Measurements from ENCODE around the gene CNIH2. TPM values are rescaled to one million over a fixed set of nuclear protein-coding genes. Genes with fewer than 3 reads are reported as not detected.

Gene CNIH2
- polyA plus RNA-seq, 1 donor: 8.0 TPM

DNA sequence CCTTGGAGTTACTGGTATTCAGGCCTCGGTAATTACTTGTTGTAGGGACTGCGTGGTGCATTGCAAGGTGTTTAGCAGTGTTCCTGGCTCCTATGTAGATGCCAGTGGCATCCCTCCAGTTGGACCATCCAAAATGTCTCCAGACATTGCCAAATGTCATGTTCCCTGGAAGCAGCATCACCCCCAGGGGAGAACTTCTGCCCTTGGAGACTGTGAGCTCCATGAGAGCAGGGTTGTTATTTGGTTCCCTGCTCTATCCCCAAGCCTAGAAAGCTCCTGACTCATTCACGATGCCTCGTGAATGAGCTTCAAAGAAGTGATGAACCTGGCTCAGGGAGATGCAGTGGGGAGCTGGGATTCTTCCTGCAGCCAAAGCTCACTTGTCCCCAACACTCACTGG lies 43.6 kb downstream of the CNIH2 start:
- Histone ChIP-seq H3K9me3 (ENCODE audit: control insufficient read depth, low read depth, low read length) (peaks cover 5% of the 10 kb centered on the region), H3K27me3 (ENCODE audit: control insufficient read depth, insufficient read depth, low read length) (no peaks in the 10 kb centered on the region), H3K27ac (ENCODE audit: low read length) (no peak overlapping the region), H3K4me3 (ENCODE audit: low read length) (no peak overlapping the region), H3K4me1 (ENCODE audit: control insufficient read depth, insufficient read depth, low read length) (peaks cover 26% of the 10 kb centered on the region), H3K36me3 (ENCODE audit: control insufficient read depth, insufficient read depth, low read length) (no peaks in the 10 kb centered on the region)
- no peak for DNase-seq
- WGBS (ENCODE audit: insufficient coverage, low lambda C conversion rate): no CpG with 5 or more reads among the region's 4 CpGs

DNA sequence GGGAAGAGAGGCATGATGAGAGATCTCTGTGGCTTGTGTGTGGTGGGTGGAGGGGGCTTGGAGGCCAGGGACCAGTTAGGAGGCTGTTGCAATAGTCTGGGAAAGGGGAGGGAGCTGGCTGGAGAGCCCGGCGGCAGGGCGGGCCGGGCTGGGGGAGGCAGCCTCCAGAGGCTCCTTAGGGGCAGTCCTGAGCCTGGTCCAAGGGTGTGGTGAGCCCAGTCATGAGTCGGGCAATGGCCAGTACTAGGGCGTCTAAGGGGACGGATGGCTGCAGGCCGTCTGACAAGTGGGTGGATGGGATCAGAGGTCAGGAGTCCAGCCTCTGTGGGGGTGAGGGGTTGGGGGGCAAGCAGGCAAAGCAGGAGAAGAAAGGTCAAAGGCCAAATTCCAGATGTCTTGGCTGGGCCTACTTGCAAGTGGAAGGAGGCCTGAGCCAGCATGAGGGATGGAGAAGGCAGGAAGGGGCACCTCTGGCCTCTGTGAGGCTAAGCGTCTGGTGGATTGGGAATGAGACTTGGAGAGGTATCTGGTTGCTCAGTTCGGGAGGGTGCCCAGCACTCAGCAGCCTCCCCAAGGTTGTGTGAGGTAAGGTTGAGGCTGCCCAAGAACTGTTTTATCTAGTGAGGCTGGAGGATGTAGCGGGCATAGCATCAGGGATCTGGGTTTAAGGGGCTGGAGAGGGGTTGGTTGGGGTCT lies 44.9 kb downstream of the CNIH2 start:
- no peak overlapping the region for H3K4me3 ChIP-seq (ENCODE audit: low read length)
- peaks cover 26% of the 10 kb centered on the region for H3K4me1 ChIP-seq (ENCODE audit: control insufficient read depth, insufficient read depth, low read length)
- no peaks in the 10 kb centered on the region for H3K27me3 ChIP-seq (ENCODE audit: control insufficient read depth, insufficient read depth, low read length)
- no peak for DNase-seq
- H3K27ac ChIP-seq (ENCODE audit: low read length): no peak overlapping the region
- H3K36me3 ChIP-seq (ENCODE audit: control insufficient read depth, insufficient read depth, low read length): no peaks in the 10 kb centered on the region
- peaks cover 5% of the 10 kb centered on the region for H3K9me3 ChIP-seq (ENCODE audit: control insufficient read depth, low read depth, low read length)
- no CpG with 5 or more reads among the region's 11 CpGs for WGBS (ENCODE audit: insufficient coverage, low lambda C conversion rate)

DNA sequence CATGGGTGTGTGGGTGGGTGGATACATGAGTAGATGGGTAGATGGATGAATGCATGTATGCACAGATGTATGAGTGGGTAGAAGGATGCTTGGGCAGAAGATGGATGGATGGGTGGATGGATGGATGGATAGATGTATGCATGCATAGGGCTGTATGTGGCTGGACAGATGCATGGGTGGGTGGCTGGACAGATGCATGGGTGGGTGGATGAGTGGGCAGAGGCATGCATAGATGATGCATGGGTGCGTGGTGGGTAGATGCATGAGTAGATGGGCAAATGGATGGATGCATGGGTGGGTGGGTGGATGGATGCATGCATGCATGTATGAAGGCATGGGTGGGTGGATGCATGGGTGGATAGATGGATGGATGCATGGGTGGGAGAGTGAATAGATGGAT lies 45.7 kb downstream of the CNIH2 start:
- Histone ChIP-seq H3K9me3 (ENCODE audit: control insufficient read depth, low read depth, low read length) (peaks cover 5% of the 10 kb centered on the region), H3K27me3 (ENCODE audit: control insufficient read depth, insufficient read depth, low read length) (no peaks in the 10 kb centered on the region), H3K36me3 (ENCODE audit: control insufficient read depth, insufficient read depth, low read length) (no peaks in the 10 kb centered on the region), H3K4me3 (ENCODE audit: low read length) (no peak overlapping the region), H3K4me1 (ENCODE audit: control insufficient read depth, insufficient read depth, low read length) (peaks cover 26% of the 10 kb centered on the region), H3K27ac (ENCODE audit: low read length) (no peak overlapping the region)
- WGBS (ENCODE audit: insufficient coverage, low lambda C conversion rate): 100% methylated on average over 1 of the region's 1 CpG
- DNase-seq: no peak

DNA sequence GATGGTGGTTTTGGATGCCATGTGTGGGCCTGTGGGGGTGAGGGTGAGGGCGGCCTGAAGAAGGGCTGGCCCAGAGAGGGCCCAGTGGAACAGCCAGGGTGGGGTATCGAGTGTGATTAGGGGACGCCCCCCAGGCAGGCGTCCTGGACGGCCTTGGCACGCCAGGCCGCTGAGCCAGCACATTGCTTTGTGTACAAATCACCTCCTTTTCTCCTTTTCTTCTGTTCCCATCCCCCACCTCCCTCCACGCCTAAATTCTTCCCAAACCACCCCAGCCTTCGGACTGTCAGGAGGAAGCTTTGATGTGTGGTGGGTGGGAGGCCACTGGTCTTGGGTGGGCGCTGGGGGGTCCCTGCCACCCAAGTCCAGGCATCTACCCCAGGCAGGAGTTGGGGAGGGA lies 46.7 kb downstream of the CNIH2 start:
- no peaks in the 10 kb centered on the region for H3K36me3 ChIP-seq (ENCODE audit: control insufficient read depth, insufficient read depth, low read length)
- no peak overlapping the region for H3K4me3 ChIP-seq (ENCODE audit: low read length)
- H3K27ac ChIP-seq (ENCODE audit: low read length): no peak overlapping the region
- H3K27me3 ChIP-seq (ENCODE audit: control insufficient read depth, insufficient read depth, low read length): no peaks in the 10 kb centered on the region
- DNase-seq: no peak
- no CpG with 5 or more reads among the region's 10 CpGs for WGBS (ENCODE audit: insufficient coverage, low lambda C conversion rate)
- peaks cover under 1% of the 10 kb centered on the region for H3K9me3 ChIP-seq (ENCODE audit: control insufficient read depth, low read depth, low read length)
- H3K4me1 ChIP-seq (ENCODE audit: control insufficient read depth, insufficient read depth, low read length): peaks cover 21% of the 10 kb centered on the region

DNA sequence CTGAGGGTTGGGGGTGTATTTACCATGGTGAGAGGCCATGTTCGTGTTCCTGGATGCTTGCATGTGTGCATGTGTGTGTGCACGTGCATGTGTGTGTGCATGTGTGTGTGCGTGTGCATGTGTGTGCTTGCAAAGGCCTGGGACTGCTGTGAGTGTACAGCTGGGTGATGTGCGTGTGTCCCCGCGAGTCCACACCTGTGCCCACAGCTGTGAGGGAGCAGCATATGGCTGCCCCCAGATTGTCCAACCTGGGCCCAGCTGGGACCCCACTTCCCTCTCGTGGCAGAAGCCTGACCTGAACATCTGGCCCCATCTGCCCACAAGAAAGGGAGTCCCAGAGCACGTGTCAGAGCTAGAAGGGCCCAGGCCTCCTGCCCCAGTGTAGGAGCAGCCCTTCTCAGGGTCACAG lies 47.3 kb downstream of the CNIH2 start:
- H3K4me3 ChIP-seq (ENCODE audit: low read length): no peak overlapping the region
- WGBS (ENCODE audit: insufficient coverage, low lambda C conversion rate): no CpG with 5 or more reads among the region's 8 CpGs
- DNase-seq: no peak
- no peak overlapping the region for H3K27ac ChIP-seq (ENCODE audit: low read length)
- no peaks in the 10 kb centered on the region for H3K27me3 ChIP-seq (ENCODE audit: control insufficient read depth, insufficient read depth, low read length)
- no peaks in the 10 kb centered on the region for H3K36me3 ChIP-seq (ENCODE audit: control insufficient read depth, insufficient read depth, low read length)
- H3K4me1 ChIP-seq (ENCODE audit: control insufficient read depth, insufficient read depth, low read length): peaks cover 21% of the 10 kb centered on the region
- no peaks in the 10 kb centered on the region for H3K9me3 ChIP-seq (ENCODE audit: control insufficient read depth, low read depth, low read length)

DNA sequence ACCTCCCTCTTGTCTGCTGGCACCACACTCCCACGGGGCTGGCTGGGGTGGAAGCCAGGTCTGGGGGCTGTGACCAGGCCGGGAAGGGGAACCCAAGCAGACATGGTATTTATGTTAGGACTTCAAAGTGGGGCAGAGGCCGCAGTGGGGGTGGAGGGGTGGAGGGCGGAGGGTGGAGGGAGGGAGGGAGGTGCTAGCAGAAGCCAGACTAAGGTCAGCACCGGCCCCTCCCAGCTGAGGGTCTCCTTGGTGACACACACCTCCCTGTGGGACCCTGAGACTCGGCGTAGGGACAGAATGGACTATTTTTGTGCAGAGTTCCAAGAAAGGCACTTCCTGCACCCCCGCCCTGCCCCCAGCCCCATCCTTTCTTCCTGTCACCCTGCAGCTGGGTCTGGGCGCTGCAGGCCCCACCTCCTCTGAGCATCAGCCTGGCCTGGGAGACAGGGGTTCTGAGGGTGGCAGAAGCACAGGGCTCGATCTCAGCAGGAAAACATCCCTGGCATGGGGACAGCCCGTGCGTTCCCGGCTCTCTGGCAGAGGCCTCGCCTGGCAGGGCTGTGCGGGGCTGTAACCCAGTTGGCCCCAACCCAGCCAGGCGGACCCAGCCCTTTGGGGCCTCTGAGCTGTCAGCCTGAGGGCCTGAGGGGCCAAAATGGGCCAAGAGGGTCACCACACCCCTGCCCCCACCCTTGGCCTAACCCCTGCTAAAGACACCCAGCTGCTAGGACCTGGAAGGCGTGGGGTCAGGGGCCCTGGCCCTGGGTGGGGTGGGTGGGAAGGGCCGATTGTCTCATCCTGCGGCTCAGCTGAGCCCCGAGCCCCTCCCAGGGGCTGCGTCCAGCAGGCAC lies 48.5 kb downstream of the CNIH2 start:
- peak in 1 of 2 donors; percentile 28 for DNase-seq
- no peaks in the 10 kb centered on the region for H3K9me3 ChIP-seq (ENCODE audit: control insufficient read depth, low read depth, low read length)
- no peak overlapping the region for H3K4me3 ChIP-seq (ENCODE audit: low read length)
- H3K4me1 ChIP-seq (ENCODE audit: control insufficient read depth, insufficient read depth, low read length): peaks cover 21% of the 10 kb centered on the region
- H3K27me3 ChIP-seq (ENCODE audit: control insufficient read depth, insufficient read depth, low read length): no peaks in the 10 kb centered on the region
- peak overlapping the region; percentile 18 for H3K27ac ChIP-seq (ENCODE audit: low read length)
- no CpG with 5 or more reads among the region's 21 CpGs for WGBS (ENCODE audit: insufficient coverage, low lambda C conversion rate)
- peaks cover under 1% of the 10 kb centered on the region for H3K36me3 ChIP-seq (ENCODE audit: control insufficient read depth, insufficient read depth, low read length)

DNA sequence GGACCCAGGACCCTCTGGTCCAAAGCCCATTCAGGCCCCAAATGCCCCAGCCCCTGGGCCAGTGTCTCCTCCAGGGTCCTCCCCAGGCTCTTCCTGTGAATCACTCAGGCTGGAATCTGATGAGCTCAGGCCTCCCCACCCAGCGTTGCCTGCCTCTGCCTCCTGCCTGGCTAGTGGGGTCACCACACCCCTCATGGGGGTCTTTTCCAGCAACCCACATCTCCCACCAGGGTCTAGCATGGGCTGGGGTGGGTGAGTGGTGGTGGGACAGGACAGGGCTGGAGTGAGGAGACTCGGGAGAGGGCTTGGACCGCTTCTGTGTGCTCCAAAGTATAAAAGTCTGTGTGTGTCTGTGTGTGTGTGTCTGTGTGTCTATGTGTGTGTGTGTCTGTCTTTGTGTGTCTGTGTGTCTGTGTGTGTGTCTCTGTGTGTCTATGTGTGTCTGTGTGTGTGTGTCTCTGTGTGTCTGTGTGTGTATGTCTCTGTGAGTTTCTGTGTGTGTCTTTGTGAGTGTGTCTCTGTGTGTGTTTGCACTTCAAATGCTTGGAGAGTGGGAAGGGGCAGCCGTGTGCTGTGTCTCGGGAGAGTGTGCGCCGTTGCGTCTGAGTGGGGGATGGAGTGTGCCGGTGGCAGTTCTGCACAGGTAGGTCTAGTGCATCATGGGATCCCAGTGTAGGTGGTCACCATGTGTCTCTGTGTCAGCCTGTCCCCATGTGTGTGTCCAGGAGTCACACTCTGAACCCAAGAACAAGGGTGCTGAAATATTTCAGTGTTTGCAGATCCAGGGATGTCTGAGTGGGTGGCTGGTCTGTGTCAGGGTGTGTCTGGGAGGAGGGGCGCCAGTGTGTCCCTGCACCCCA lies 49.4 kb downstream of the CNIH2 start:
- Histone ChIP-seq H3K36me3 (ENCODE audit: control insufficient read depth, insufficient read depth, low read length) (peaks cover 7% of the 10 kb centered on the region), H3K4me3 (ENCODE audit: low read length) (no peak overlapping the region), H3K27me3 (ENCODE audit: control insufficient read depth, insufficient read depth, low read length) (no peaks in the 10 kb centered on the region), H3K27ac (ENCODE audit: low read length) (peak overlapping the region; percentile 18), H3K4me1 (ENCODE audit: control insufficient read depth, insufficient read depth, low read length) (peaks cover 21% of the 10 kb centered on the region), H3K9me3 (ENCODE audit: control insufficient read depth, low read depth, low read length) (no peaks in the 10 kb centered on the region)
- WGBS (ENCODE audit: insufficient coverage, low lambda C conversion rate): no CpG with 5 or more reads among the region's 10 CpGs
- no peak for DNase-seq

DNA sequence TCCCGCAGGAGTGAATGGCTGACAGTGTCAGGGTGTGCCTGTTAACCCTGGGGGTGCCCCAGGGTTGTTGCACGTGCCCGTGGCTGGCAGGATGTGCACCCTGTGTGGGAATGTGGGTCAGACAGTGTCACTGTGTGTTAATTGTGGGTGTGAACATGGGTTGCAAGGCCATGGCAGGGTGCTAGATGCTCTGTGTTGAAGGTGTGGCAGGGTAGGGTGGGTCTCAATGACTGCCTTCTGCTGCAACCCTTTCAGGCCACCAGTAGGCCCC lies 50.0 kb downstream of the CNIH2 start:
- Histone ChIP-seq H3K9me3 (ENCODE audit: control insufficient read depth, low read depth, low read length) (no peaks in the 10 kb centered on the region), H3K36me3 (ENCODE audit: control insufficient read depth, insufficient read depth, low read length) (peaks cover 13% of the 10 kb centered on the region), H3K4me3 (ENCODE audit: low read length) (no peak overlapping the region), H3K27me3 (ENCODE audit: control insufficient read depth, insufficient read depth, low read length) (no peaks in the 10 kb centered on the region), H3K27ac (ENCODE audit: low read length) (no peak overlapping the region), H3K4me1 (ENCODE audit: control insufficient read depth, insufficient read depth, low read length) (peaks cover 21% of the 10 kb centered on the region)
- no CpG with 5 or more reads among the region's 3 CpGs for WGBS (ENCODE audit: insufficient coverage, low lambda C conversion rate)
- DNase-seq: no peak

DNA sequence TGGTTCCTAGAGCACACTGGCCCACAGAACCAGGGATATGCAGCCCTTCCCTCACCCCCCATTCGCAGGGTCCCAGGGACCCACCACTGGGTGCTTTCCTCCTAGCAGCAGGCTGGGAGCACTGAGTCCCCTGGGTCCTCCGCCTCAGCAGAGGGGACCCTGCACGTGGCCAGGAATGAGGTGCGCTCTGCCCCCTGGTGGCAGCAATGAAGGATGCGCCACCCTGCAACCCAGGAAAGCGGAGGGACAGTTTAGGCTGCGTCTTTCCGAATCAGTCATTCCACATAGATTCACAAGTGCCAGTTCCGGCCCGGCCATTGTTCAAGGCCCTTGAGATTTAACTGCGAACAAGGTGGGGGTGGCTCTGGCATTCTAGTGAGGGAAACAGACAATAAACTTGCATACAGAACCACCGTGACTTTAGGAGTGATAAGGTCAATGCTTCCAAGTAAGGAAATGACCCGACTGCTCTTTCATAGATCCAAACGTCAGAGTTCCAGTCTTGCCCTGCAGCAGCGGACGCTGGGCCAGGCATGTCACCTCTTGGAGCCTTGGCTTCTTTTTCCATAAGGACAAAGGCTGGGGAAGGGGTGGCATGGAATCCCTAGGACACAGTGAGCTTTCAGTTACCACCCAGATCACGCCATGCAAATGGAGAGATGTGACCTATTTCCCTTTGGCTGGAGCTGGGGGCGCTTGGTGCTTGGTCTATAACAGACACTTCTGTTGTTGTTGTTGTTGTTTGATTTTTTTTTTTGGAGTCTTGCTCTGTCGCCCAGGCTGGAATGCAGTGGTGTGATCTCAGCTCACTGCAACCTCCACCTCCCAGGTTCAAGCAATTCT lies 50.5 kb downstream of the CNIH2 start:
- H3K36me3 ChIP-seq (ENCODE audit: control insufficient read depth, insufficient read depth, low read length): peaks cover 18% of the 10 kb centered on the region
- no peak overlapping the region for H3K27ac ChIP-seq (ENCODE audit: low read length)
- peak; percentile 73 to 75 for DNase-seq
- H3K27me3 ChIP-seq (ENCODE audit: control insufficient read depth, insufficient read depth, low read length): no peaks in the 10 kb centered on the region
- H3K4me3 ChIP-seq (ENCODE audit: low read length): peak overlapping the region; percentile 6
- 100% methylated on average over 1 of the region's 19 CpGs for WGBS (ENCODE audit: insufficient coverage, low lambda C conversion rate)
- H3K4me1 ChIP-seq (ENCODE audit: control insufficient read depth, insufficient read depth, low read length): peaks cover 21% of the 10 kb centered on the region
- H3K9me3 ChIP-seq (ENCODE audit: control insufficient read depth, low read depth, low read length): no peaks in the 10 kb centered on the region
